Nephron progenitor cell (in vitro differentiated cells): ENCODE data around the gene FGGY.

Source experiments
- DNase-seq: peaks from one replicate; pipeline ENCODE4 v3.0.0; 2021
- H3K27ac Mint-ChIP-seq: 2 replicates; pipeline ENCODE4 v1.8.0; 2021; ENCODE audit warnings: mild to moderate bottlenecking, moderate library complexity, mixed read lengths
- H3K27me3 Mint-ChIP-seq: 2 replicates; pipeline ENCODE4 v1.8.0; 2021; ENCODE audit warnings: mild to moderate bottlenecking, low read depth, mixed read lengths; ENCODE audit not compliant: poor library complexity
- H3K36me3 Mint-ChIP-seq: 2 replicates; pipeline ENCODE4 v1.8.0; 2021; ENCODE audit warnings: low read depth, mixed read lengths
- H3K4me1 Mint-ChIP-seq: 2 replicates; pipeline ENCODE4 v1.8.0; 2021; ENCODE audit warnings: mixed read lengths
- H3K4me3 Mint-ChIP-seq: 2 replicates; pipeline ENCODE4 v1.8.0; 2021; ENCODE audit warnings: mild to moderate bottlenecking, moderate library complexity, mixed read lengths
- H3K9me3 Mint-ChIP-seq: 2 replicates; pipeline ENCODE4 v1.8.0; 2021; ENCODE audit warnings: mild to moderate bottlenecking, moderate library complexity, mixed read lengths
- TF ChIP-seq, protein P1 (sequence below): fragments of 200-600 bp; sonication (generic); IDR thresholded peaks from 2 replicates; pipeline ENCODE4 v1.5.0; 2021; ENCODE audit warnings: antibody characterized with exemption

FGGY gene

DNA sequence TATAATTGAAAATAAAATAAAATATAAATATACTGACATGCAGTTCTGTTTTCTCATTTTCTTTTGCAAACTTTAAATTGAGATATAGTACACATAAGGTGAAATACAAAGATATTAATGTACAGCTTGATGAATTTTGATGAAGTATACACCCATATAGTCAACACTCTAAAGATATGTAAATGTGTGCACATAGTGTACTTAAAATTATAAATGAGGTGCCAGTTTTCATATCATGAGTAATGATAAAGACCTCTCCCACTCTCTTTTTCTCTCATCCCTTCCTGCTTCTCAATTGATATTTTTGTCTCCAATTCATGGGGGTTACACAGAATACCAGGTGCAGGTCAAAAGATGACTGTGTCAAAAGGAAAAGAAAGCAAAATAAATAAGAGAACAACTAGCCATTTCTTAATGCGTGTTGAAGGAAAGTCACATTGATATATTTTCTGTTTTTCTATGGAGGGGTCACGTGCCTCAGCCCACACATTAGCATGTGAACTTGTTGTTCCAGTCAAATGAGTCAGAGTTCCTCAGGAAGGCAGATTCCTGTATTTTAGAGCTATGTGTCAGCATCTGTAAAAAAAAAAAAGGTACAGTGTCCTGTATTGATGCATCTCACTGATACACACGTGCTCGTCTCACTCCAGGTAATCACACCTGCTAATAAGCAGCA is 453.6 kb downstream of the FGGY start:
- H3K9me3 Mint-ChIP-seq, result no peaks in the 10 kb centered on the region
- no peak overlapping the region for H3K4me3 Mint-ChIP-seq
- TF ChIP-seq, protein P1, sequence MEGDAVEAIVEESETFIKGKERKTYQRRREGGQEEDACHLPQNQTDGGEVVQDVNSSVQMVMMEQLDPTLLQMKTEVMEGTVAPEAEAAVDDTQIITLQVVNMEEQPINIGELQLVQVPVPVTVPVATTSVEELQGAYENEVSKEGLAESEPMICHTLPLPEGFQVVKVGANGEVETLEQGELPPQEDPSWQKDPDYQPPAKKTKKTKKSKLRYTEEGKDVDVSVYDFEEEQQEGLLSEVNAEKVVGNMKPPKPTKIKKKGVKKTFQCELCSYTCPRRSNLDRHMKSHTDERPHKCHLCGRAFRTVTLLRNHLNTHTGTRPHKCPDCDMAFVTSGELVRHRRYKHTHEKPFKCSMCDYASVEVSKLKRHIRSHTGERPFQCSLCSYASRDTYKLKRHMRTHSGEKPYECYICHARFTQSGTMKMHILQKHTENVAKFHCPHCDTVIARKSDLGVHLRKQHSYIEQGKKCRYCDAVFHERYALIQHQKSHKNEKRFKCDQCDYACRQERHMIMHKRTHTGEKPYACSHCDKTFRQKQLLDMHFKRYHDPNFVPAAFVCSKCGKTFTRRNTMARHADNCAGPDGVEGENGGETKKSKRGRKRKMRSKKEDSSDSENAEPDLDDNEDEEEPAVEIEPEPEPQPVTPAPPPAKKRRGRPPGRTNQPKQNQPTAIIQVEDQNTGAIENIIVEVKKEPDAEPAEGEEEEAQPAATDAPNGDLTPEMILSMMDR, result no peak
- H3K36me3 Mint-ChIP-seq, result no peaks in the 10 kb centered on the region
- peaks cover 34% of the 10 kb centered on the region for H3K4me1 Mint-ChIP-seq
- DNase-seq, result no peak
- no peaks in the 10 kb centered on the region for H3K27me3 Mint-ChIP-seq
- H3K27ac Mint-ChIP-seq, result no peak overlapping the region

DNA sequence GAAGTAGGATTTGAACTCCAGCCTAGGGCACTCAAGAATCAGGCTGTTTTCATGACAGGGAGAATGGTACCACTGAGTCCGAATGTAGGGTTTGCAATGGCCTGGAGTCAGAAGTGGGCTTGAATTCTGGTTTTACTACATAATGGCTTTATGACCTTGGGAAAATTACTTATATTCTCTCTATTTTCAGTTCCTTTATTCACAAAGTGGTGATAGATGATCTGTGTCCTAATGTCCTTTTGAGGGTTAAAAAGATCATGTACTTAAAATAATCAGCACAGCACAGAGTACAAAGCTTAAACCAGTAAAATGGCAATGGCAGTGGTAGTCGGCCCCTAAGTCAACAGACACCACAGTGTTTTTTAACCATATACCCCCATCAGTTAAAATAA is 454.1 kb downstream of the FGGY start:
- H3K36me3 Mint-ChIP-seq, result no peaks in the 10 kb centered on the region
- TF ChIP-seq, protein P1, result no peak
- no peak for DNase-seq
- no peak overlapping the region for H3K27ac Mint-ChIP-seq
- H3K27me3 Mint-ChIP-seq, result no peaks in the 10 kb centered on the region
- H3K4me3 Mint-ChIP-seq, result no peak overlapping the region
- H3K9me3 Mint-ChIP-seq, result no peaks in the 10 kb centered on the region
- H3K4me1 Mint-ChIP-seq, result peaks cover 38% of the 10 kb centered on the region

DNA sequence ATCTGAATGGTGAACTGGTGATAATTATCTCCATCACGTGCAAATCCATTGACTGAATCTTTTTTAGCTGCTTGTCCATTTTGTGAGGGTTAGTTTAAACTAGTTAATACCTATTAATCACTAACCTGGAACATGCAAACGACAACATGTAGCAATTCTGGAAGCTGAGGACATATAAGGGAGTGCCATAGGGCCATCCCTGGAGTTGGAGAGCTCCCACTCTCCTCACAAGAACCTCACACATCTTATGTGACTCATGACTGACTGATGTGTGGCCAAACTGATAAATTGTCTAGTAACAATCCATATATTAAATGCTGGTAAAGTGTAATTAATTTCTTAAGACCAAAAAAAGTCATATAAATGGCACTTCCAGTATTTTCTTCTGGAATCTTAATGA is 454.9 kb downstream of the FGGY start:
- peaks cover 42% of the 10 kb centered on the region for H3K4me1 Mint-ChIP-seq

DNA sequence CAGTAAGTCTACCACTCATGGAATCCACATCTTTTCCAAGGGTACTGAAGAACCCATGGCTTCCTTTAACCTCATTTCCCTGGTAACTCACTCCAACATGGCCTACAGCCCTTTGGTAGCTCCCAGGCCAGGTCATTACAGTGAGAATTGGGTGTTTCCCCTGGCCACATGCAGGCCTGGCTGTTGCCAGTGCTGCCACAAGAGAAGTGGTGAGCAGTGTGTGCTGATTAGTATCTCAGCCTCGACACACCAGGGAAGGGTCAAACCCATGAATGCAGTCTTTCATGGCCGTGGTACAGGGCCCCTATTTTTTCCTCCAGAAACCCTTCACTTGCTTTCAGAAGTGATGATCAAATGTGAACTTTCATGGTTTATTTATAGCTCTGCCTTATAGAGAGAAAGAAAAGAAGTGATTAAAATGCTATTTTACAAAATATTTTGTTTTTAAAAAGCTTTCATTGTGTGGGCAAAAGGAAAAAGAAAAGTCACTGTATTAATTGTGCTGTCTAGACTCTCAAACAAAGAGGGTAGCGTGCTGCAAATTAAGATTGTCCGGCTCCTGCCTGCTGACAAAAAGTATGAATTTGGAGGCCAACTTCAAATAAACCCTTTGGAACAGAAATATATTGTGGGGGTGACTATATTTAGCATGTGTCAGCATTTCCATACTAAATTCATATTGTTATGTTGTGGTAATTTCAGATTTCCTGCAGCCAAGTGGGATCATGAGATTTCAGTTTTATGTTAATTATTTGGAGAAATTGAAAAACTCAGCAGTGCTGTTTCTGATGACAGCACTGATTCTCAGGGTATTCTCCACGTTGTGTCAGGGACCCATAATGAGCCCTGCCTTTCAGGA is 455.9 kb downstream of the FGGY start:
- Mint-ChIP-seq H3K27me3 (no peaks in the 10 kb centered on the region), H3K9me3 (no peaks in the 10 kb centered on the region), H3K27ac (no peak overlapping the region), H3K4me1 (peaks cover 34% of the 10 kb centered on the region), H3K4me3 (no peak overlapping the region), H3K36me3 (no peaks in the 10 kb centered on the region)
- no peak for DNase-seq
- TF ChIP-seq, protein P1, result no peak

More for the DNA sequence above, 454.9 kb downstream of the FGGY start:
- TF ChIP-seq, protein P1, result no peak
- Mint-ChIP-seq H3K27ac (no peak overlapping the region), H3K9me3 (no peaks in the 10 kb centered on the region), H3K4me3 (no peak overlapping the region), H3K27me3 (no peaks in the 10 kb centered on the region), H3K36me3 (no peaks in the 10 kb centered on the region)
- DNase-seq, result no peak

DNA sequence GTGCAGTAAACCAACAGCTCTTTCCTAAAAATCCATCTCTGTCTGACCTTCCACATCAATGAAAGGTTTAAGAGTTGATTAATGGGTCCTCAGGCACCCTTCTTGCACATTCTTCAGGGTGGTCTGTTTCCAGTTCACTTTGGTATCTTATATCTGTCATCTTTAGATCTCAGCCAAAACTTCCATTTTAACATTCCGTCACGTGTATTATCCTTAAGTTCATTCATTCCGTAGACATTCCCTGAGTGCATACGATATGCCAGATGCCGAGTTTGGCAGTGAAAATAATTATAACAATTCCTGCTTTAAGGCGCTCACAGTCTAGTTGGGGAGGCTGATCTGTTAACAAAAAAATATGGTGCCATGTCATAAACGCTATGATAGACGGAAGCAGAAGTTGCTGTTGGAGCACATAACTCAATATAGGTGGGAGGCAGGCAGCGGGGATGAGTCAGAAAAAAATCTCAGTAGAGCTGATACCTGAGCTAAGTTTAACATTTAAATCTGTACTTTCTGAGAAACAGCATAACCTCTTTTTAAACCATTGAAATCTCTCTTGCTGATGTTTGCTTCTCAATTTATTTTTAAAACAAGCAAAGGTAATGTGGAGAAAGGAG is 458.3 kb downstream of the FGGY start:
- H3K36me3 Mint-ChIP-seq, result no peaks in the 10 kb centered on the region
- no peaks in the 10 kb centered on the region for H3K27me3 Mint-ChIP-seq
- H3K27ac Mint-ChIP-seq, result no peak overlapping the region
- no peaks in the 10 kb centered on the region for H3K9me3 Mint-ChIP-seq
- TF ChIP-seq, protein P1, result no peak
- H3K4me1 Mint-ChIP-seq, result peaks cover 44% of the 10 kb centered on the region
- no peak for DNase-seq
- no peak overlapping the region for H3K4me3 Mint-ChIP-seq
